Activated CD8-positive, alpha-beta T cell treated with anti-CD3 and anti-CD28 coated beads for 36 hours (primary cell): Measurements from ENCODE around the gene BAIAP2L2. TPM values are rescaled to one million over a fixed set of nuclear protein-coding genes. Genes with fewer than 3 reads are reported as not detected.

Experiments
- ATAC-seq: fragments of 200-7000 bp; cut with Tn5 transposase; one replicate; pipeline ENCODE4 v1.10.0; 2021; ENCODE audit warnings: mild to moderate bottlenecking, moderate library complexity
- CTCF ChIA-PET: fragments of 350-600 bp; sonication (Branson Sonifier 250); formaldehyde crosslinking; loops from one replicate; lab custom pipeline; 2021; ENCODE audit warnings: antibody characterized with exemption; lab: Charles Lee
- POLR2A ChIA-PET: fragments of 350-600 bp; sonication (Branson Sonifier 250); formaldehyde crosslinking; loops from one replicate; lab custom pipeline; 2021; ENCODE audit warnings: antibody characterized with exemption; lab: Charles Lee
- DNase-seq: peaks from one replicate; pipeline ENCODE4 v3.0.0-alpha.2; 2020
- H3K27ac Mint-ChIP-seq: one replicate; pipeline ENCODE4 v1.8.0; 2021; ENCODE audit warnings: mild to moderate bottlenecking, mixed read lengths
- H3K27me3 Mint-ChIP-seq: one replicate; pipeline ENCODE4 v1.8.0; 2021; ENCODE audit warnings: mixed read lengths
- H3K36me3 Mint-ChIP-seq: one replicate; pipeline ENCODE4 v1.8.0; 2021; ENCODE audit warnings: low read depth, mixed read lengths
- H3K4me1 Mint-ChIP-seq: one replicate; pipeline ENCODE4 v1.8.0; 2021; ENCODE audit warnings: low read depth, mixed read lengths
- H3K4me3 Mint-ChIP-seq: one replicate; pipeline ENCODE4 v1.8.0; 2021; ENCODE audit warnings: mild to moderate bottlenecking, moderate library complexity, mixed read lengths
- H3K9me3 Mint-ChIP-seq: one replicate; pipeline ENCODE4 v1.8.0; 2021; ENCODE audit warnings: mixed read lengths
- CTCF ChIP-seq: fragments of 200-600 bp; IDR thresholded peaks from one replicate; pipeline ENCODE4 v1.8.0; 2022; ENCODE audit warnings: antibody characterized with exemption, mild to moderate bottlenecking
- intact Hi-C: fragments of 100-400 bp; cut with micrococcal nuclease; formaldehyde crosslinking; loops from one replicate; pipeline ENCODE4 v1.10.0; 2022
- total RNA-seq, 2 experiments: library from RNA; stranded (reverse); gene quantifications; one replicate each; pipeline ENCODE4 v1.2.3, GENCODE V29; 2021

Gene BAIAP2L2
- total RNA-seq, 2 experiments from 2014 or later, result 0.61 to 0.67 TPM

- ChIA-PET CTCF (no interaction called here), POLR2A (no interaction called here)
- no peak for TF ChIP-seq CTCF
- Mint-ChIP-seq H3K4me1 (no peaks in the 10 kb centered on the region), H3K36me3 (no peaks in the 10 kb centered on the region), H3K27me3 (peaks cover 11% of the 10 kb centered on the region), H3K9me3 (no peaks in the 10 kb centered on the region), H3K4me3 (no peak overlapping the region), H3K27ac (no peak overlapping the region)
- intact Hi-C loops, result no loop called here
- DNase-seq, result no peak
- ATAC-seq, result no peak
These were observed 22.6 kb downstream of the BAIAP2L2 start for GRCh38 chr22:38087855-38088254.

GRCh38 chr22:38086942-38087341, 23.5 kb downstream of the BAIAP2L2 start:
- DNase-seq (no peak), ATAC-seq (no peak)
- Mint-ChIP-seq H3K4me1 (no peaks in the 10 kb centered on the region), H3K27ac (no peak overlapping the region), H3K9me3 (no peaks in the 10 kb centered on the region), H3K4me3 (no peak overlapping the region), H3K27me3 (peaks cover 12% of the 10 kb centered on the region), H3K36me3 (no peaks in the 10 kb centered on the region)
- CTCF ChIA-PET, result no interaction called here
- intact Hi-C loops, result no loop called here
- no peak for TF ChIP-seq CTCF
- POLR2A ChIA-PET, result no interaction called here

GRCh38 chr22:38086001-38086845, 24.3 kb downstream of the BAIAP2L2 start:
- TF ChIP-seq CTCF, result no peak
- Mint-ChIP-seq H3K4me3 (no peak overlapping the region), H3K27me3 (peaks cover 12% of the 10 kb centered on the region), H3K4me1 (no peaks in the 10 kb centered on the region), H3K36me3 (no peaks in the 10 kb centered on the region), H3K27ac (no peak overlapping the region), H3K9me3 (no peaks in the 10 kb centered on the region)
- ATAC-seq, result no peak
- intact Hi-C loops, result no loop called here
- DNase-seq, result no peak
- CTCF ChIA-PET, result no interaction called here
- POLR2A ChIA-PET, result no interaction called here

GRCh38 chr22:38085501-38085900, 25.0 kb downstream of the BAIAP2L2 start:
- no peak for TF ChIP-seq CTCF
- POLR2A ChIA-PET, result no interaction called here

GRCh38 chr22:38085056-38085455, 25.4 kb downstream of the BAIAP2L2 start:
- H3K27ac Mint-ChIP-seq, result no peak overlapping the region
- intact Hi-C loops, result no loop called here
- no peak for DNase-seq
- no peaks in the 10 kb centered on the region for H3K9me3 Mint-ChIP-seq
- H3K36me3 Mint-ChIP-seq, result no peaks in the 10 kb centered on the region
- no peak for ATAC-seq
- ChIA-PET CTCF (no interaction called here), POLR2A (no interaction called here)
- H3K4me1 Mint-ChIP-seq, result no peaks in the 10 kb centered on the region
- TF ChIP-seq CTCF, result no peak
- H3K4me3 Mint-ChIP-seq, result no peak overlapping the region
- H3K27me3 Mint-ChIP-seq, result peaks cover 17% of the 10 kb centered on the region

More at GRCh38 chr22:38085501-38085900, 25.0 kb downstream of the BAIAP2L2 start:
- H3K36me3 Mint-ChIP-seq, result no peaks in the 10 kb centered on the region
- no peak for DNase-seq
- no peak overlapping the region for H3K27ac Mint-ChIP-seq
- H3K4me1 Mint-ChIP-seq, result no peaks in the 10 kb centered on the region
- H3K4me3 Mint-ChIP-seq, result no peak overlapping the region
- H3K9me3 Mint-ChIP-seq, result no peaks in the 10 kb centered on the region
- CTCF ChIA-PET, result no interaction called here
- H3K27me3 Mint-ChIP-seq, result peaks cover 15% of the 10 kb centered on the region
- intact Hi-C loops, result no loop called here
- no peak for ATAC-seq
